GM21786 (cell line): ENCODE measurements around the gene KRT84.

Experiments
- ATAC-seq: cut with Tn5 transposase; IDR thresholded peaks from one replicate; pipeline ENCODE4 v1.9.1; 2021; ENCODE audit not compliant: unreplicated experiment

Gene KRT84

DNA sequence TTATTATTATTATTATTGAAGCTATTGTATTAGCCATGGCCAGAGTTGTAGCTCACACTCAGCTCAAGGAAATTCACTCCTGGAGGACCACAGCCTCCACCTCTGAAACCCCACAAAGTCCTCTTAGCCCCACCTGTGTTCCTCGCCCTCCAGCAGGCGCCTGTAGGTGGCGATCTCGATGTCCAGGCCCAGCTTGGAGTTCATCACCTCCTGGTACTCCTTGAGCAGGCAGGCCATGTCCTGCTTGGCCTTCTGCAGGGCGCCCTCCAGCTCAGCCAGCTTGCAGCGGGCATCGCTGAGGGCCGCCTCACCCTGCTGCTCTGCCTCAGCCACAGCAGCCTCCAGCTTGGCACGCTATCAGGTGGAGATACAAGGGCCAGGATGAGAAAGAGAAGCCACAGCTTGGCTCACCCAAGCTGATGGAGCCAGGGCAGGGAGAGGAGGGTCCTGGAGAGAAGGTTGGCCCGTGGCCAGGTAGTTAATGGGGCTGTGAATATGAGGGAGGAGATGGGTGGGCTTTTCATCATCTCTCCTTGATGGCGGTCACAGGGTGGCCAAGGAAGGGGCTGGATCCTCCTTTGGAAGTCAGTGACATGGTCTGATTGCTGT lies 23.2 kb downstream of the KRT84 start:
- ATAC-seq: no peak

GRCh38 chr12:52361553-52361952 lies 23.9 kb downstream of the KRT84 start:
- no peak for ATAC-seq

GRCh38 chr12:52360663-52361271 lies 24.7 kb downstream of the KRT84 start:
- no peak for ATAC-seq

GRCh38 chr12:52360106-52360662 lies 25.3 kb downstream of the KRT84 start:
- no peak for ATAC-seq

GRCh38 chr12:52359621-52360061 lies 25.8 kb downstream of the KRT84 start:
- ATAC-seq: no peak

GRCh38 chr12:52358575-52359350 lies 26.7 kb downstream of the KRT84 start:
- peak; percentile 91 for ATAC-seq

DNA sequence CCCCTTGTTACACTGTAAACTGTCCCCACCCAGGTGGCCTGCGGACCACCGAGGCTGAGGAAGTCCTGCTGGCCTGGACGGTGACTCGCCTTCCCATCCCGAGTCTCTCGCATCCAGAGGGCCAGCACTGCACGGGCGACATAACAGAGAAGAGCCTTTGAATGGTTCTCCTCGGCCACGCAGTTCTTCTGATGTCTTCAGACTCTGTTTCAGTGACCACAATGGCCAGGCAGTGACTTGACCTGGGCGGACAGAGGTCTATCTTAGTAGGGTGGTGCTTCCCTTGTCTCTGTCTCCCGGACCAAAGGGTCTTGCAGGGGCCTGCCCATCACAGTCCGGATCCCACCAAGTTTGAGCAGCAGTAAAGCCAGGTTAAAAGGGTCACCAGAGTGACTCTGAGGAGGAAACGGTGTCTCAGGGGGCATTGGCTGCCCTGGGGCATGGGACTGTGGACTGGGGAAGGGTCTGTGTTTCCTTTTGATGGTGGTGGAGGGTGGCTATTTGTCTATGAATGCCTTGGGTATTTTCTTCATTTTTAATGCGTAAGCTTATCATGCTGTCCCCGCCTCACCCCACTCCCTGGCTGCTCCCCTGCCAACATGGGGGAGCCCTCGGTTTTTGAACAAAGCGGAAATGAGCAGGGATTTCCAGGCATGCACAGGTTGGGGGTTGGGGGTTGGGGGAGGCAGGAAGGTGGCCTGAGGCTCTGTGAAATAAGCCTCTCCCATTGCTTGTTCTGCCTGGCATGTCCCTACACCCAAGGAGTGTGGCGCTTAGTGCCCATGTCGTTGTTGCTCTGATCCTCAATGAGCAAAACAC lies 28.5 kb downstream of the KRT84 start:
- no peak for ATAC-seq

- ATAC-seq: no peak
These were observed 29.3 kb downstream of the KRT84 start for GRCh38 chr12:52356031-52356761.

DNA sequence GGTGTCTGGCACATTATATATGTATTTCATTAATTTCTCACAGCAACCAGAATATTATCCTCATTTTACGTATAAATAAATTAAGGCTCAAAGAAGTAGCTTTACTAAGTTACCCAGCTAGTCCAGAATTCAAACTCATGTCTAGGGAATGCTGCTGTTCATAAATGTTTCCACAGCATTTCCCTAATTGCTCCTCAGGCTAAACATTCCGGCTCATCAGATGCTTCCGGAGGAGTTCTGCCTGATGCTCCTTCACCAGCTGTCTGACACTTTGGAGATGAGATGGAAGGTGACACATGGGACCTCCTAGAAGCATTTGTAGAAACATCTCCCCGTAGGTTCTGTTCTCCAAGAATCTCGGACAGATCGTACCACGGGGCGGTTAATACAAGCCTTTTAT lies 30.3 kb downstream of the KRT84 start:
- no peak for ATAC-seq

DNA sequence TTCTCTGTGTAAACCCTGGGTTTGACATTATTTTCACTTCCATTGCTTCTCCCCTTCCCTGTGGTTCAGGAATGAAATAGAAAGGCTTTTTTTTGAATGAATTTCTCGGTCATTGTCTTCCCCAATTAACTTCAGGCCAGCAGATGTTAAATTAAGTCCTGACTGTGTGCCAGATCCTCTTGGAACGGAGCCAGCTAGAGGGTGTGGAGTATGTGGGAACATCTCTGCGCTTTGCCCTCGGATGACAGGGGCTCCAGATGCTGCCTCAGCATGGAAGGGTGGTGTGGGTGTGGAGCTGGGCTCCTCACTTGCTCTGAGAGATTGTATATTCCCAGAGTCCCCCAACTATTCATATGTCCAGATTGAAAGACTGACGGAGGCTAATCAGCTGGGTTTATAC lies 31.3 kb downstream of the KRT84 start:
- ATAC-seq: no peak

DNA sequence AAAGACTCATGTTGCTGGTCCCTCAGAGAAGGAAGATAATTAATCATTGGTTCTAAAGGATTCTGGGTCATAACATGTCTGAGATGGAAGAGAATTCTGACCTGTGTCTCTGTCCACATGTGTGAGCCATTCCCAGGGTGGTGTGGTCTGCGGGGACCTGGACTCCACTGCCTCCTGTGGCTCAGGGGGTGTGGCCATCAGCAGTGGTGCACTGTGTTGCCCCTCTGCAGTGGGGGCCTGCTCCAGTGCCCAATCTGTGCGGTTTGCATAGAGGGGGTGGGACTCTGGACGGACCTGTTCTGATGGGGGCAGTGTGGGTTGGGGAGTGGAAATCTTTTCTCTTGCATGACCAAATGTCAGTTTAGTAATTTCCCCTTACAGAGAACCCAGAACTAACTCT lies 31.7 kb downstream of the KRT84 start:
- ATAC-seq: no peak

- ATAC-seq: no peak
These were observed 32.5 kb downstream of the KRT84 start for GRCh38 chr12:52352951-52353350.

- no peak for ATAC-seq
These were observed 34.0 kb downstream of the KRT84 start for GRCh38 chr12:52351196-52352059.

DNA sequence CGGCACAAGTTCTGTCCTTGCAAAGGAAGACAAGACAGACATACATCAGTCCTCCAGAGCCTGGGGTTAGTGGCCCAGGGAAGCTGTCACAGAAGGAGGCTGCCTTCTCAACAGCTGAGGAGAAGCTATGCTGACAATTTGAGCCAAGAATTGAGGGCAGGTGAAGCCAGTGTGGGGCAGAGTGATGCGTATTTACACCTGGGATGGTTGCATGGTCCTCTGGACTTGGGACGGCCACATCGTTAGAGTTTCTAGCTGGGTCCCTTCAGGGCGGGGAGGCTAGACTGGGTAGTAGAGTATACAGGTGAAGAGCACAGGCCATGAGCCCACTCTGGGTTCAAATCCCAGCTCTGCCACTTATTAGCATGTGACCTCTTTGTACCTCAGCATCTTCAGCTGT lies 34.7 kb downstream of the KRT84 start:
- ATAC-seq: no peak

DNA sequence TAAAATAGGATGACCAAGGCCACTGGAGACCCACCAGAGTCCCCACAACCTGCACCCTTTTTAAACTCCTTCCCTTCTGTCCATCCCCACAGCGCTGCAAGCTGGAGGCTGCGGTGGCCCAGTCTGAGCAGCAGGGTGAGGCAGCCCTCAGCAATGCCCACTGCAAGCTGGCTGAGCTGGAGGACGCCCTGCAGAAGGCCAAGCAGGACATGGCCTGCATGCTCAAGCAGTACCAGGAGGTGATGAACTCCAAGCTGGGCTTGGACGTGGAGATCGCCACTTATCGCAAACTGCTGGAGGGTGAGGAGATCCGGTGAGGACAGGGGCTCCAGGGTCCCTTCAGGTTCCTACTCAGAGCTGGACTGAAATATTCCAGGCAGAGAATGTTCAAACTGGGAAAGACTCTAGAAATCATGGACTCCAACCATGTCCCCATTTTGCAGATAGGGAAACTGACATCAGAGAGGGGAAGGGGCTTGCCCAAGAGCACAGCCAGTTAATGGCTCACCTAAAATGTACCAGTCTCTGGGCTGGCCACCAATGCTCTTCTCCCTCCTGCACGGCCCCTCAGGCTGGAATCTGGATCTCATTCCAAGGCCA lies 35.3 kb downstream of the KRT84 start:
- no peak for ATAC-seq

DNA sequence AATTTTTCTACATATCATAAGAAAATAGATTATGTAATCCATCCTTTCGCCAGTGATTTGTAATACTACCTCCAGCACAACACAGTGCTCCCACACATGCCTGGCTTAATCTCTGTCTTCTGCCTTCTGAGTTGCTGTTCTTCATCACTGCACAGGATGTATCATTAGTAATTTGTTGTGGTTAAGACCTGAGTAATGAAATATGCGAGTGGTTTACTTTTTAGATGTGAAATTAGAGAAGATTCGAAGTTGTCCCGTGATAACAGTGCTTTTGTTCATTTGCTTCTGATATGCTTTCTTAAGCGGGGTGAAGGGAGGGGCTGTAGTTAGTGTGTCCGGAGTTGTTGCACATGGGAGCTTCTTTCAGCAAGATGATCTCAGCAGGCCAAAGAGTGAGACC lies 36.3 kb downstream of the KRT84 start:
- no peak for ATAC-seq

GRCh38 chr12:52347551-52348510 lies 37.6 kb downstream of the KRT84 start:
- no peak for ATAC-seq

DNA sequence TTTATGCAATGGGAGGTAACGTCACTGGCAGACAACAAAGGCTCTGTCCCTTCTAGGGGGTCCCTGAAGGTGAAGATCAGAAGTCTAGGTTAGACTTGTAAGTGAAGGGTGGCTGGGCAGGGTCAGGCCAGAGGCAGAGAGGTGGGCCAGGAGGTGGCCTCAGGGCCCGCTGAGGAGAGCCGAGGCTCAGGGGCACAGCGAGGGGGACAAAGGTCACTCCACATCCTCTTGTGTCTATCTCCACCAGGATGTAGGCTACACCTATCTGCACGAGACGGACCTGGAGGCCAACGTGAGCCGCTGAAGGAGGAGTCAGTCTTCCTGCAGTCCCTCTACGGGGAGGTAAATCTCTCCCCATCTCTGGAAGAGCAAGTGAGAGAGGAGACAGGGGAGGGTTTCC lies 38.4 kb downstream of the KRT84 start:
- ATAC-seq: no peak
